Nasal cavity respiratory epithelium epithelial cell of viscerocranial mucosa (primary cell): ENCODE measurements around the gene TEX261. TPM values are rescaled to one million over a fixed set of nuclear protein-coding genes. Genes with fewer than 3 reads are reported as not detected.

Experiments
- total RNA-seq: library from RNA; depleted of rRNA; stranded (reverse); fragments of >200 nt; gene quantifications from 2 replicates; pipeline ENCODE4 v1.2.3, GENCODE V29; 2014

TEX261 gene
- total RNA-seq, result 12.3 and 28.5 TPM in 2 replicates

GRCh38 chr2:70994699-70995425 is at the start of gene TEX261:
TEX261 (minus strand) TSS chr2:70994873; CDS start chr2:70994757, 116 bp downstream.

GRCh38 chr2:70978341-70979179 is 16.1 kb downstream of the TEX261 start, which contains the start of gene ANKRD53:
ANKRD53 (plus strand) TSS chr2:70978630; CDS start chr2:70978646, 16 bp downstream.

Other genes starting within 250 kb of the TEX261 start
- gene ADD2, start 226.7 kb downstream of the TEX261 start, total RNA-seq, result under 0.01 TPM in 1 of 2 replicates, not detected in the other
- not detected in 2 replicates for gene FIGLA, start 204.2 kb downstream of the TEX261 start, total RNA-seq
- gene CLEC4F, start 174.3 kb downstream of the TEX261 start, total RNA-seq, result not detected in 2 replicates
- not detected in 2 replicates for gene CD207, start 159.1 kb downstream of the TEX261 start, total RNA-seq
- not detected in 2 replicates for gene VAX2, start 94.3 kb downstream of the TEX261 start, total RNA-seq
- gene ATP6V1B1, start 59.0 kb downstream of the TEX261 start, total RNA-seq, result 0.21 and 0.34 TPM in 2 replicates
- 0.07 TPM in 1 of 2 replicates, not detected in the other for gene ANKRD53, start 16.2 kb downstream of the TEX261 start, total RNA-seq
- 29.7 and 57.7 TPM in 2 replicates for gene NAGK, start 73.8 kb upstream of the TEX261 start, total RNA-seq
- gene MCEE, start 135.4 kb upstream of the TEX261 start, total RNA-seq, result 9.7 and 11.3 TPM in 2 replicates
- gene MPHOSPH10, start 135.8 kb upstream of the TEX261 start, total RNA-seq, result 21.2 and 30.2 TPM in 2 replicates
- gene PAIP2B, start 232.2 kb upstream of the TEX261 start, total RNA-seq, result 3.1 and 5.3 TPM in 2 replicates